GM18909 (cell line): ENCODE data around the gene MRPL49.
"Not testable (repeated sequence)": the region's sequence is repeated elsewhere in the genome, so short reads cannot be mapped to it uniquely, and the experiment has no call there.

Source experiments
- ATAC-seq: cut with Tn5 transposase; IDR thresholded peaks from one replicate; pipeline ENCODE4 v1.9.1; 2021; ENCODE audit warnings: mild to moderate bottlenecking; ENCODE audit not compliant: unreplicated experiment, poor library complexity

The MRPL49 gene

GRCh38 chr11:65117206-65118096 lies 4.7 kb upstream of the MRPL49 start, which contains the start of gene ZNHIT2:
TSS of gene ZNHIT2 (minus strand) at chr11:65117701. CDS start at chr11:65117653, 48 bp downstream.
- ATAC-seq, result peak; percentile 72

GRCh38 chr11:65118097-65118837 lies 3.9 kb upstream of the MRPL49 start:
- no peak for ATAC-seq

GRCh38 chr11:65118891-65119669 lies 3.0 kb upstream of the MRPL49 start:
- not testable (repeated sequence) for ATAC-seq

GRCh38 chr11:65119670-65119995 lies 2.5 kb upstream of the MRPL49 start:
- no peak for ATAC-seq

- no peak for ATAC-seq
Observed at GRCh38 chr11:65120831-65121230, 1.3 kb upstream of the MRPL49 start.

- no peak for ATAC-seq
Observed at GRCh38 chr11:65121447-65121864, 665 bp upstream of the MRPL49 start.

- ATAC-seq, result no peak
Observed at GRCh38 chr11:65124480-65125196, 2.5 kb downstream of the MRPL49 start.

GRCh38 chr11:65125197-65126056 lies 3.3 kb downstream of the MRPL49 start:
- ATAC-seq, result no peak

GRCh38 chr11:65126624-65127274 lies 4.6 kb downstream of the MRPL49 start:
- no peak for ATAC-seq

GRCh38 chr11:65127473-65128181 lies 5.5 kb downstream of the MRPL49 start:
- ATAC-seq, result no peak

GRCh38 chr11:65128182-65129145 lies 6.3 kb downstream of the MRPL49 start:
- no peak for ATAC-seq

GRCh38 chr11:65129649-65130441 lies 7.7 kb downstream of the MRPL49 start:
- ATAC-seq, result no peak

- ATAC-seq, result no peak
Observed at GRCh38 chr11:65130631-65131416, 8.7 kb downstream of the MRPL49 start.

GRCh38 chr11:65131417-65131776 lies 9.3 kb downstream of the MRPL49 start:
- ATAC-seq, result no peak

GRCh38 chr11:65131895-65132237 lies 9.7 kb downstream of the MRPL49 start:
- ATAC-seq, result no peak
